ENCODE measurements around the gene DHRS3.

DNA sequence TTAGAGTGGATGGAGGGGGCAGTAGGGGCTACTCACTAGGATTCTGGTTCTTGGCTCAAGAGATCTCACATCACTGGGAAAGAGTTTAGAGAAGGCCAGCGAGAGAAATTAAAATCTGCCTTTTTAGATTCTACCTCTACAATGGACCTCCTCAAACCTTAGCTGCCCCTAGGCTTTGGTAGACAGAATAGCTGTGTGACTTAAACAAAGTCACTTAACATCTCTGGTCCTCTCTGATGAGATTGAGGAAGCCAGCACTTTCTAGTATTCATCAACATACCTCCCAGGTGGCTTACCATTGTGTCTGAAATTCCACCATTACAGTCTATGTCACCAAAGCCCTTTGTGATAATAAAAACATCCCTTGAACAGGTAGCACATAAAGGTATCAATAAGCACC is 44.5 kb upstream of the DHRS3 start:
- TF ChIP-seq, protein P1, sequence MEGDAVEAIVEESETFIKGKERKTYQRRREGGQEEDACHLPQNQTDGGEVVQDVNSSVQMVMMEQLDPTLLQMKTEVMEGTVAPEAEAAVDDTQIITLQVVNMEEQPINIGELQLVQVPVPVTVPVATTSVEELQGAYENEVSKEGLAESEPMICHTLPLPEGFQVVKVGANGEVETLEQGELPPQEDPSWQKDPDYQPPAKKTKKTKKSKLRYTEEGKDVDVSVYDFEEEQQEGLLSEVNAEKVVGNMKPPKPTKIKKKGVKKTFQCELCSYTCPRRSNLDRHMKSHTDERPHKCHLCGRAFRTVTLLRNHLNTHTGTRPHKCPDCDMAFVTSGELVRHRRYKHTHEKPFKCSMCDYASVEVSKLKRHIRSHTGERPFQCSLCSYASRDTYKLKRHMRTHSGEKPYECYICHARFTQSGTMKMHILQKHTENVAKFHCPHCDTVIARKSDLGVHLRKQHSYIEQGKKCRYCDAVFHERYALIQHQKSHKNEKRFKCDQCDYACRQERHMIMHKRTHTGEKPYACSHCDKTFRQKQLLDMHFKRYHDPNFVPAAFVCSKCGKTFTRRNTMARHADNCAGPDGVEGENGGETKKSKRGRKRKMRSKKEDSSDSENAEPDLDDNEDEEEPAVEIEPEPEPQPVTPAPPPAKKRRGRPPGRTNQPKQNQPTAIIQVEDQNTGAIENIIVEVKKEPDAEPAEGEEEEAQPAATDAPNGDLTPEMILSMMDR (optimal IDR thresholded peaks at IDR 0.05 in 1 of 3, IDR thresholded peaks at IDR 0.05 in 1 of 3, conservative IDR thresholded peaks at IDR 0.05 in 1 of 3; ENCODE audit: extremely low read depth in 1 of 3, insufficient read depth in 2 of 3, low read length in 3 of 3) = no peak
- no peak for TF ChIP-seq EZH2 (IDR thresholded peaks at IDR 0.05; ENCODE audit: low read length)

Measured in keratinocyte (primary cell).